Osteoblast (primary cell): Measurements from ENCODE around the gene CD164L2. TPM values are rescaled to one million over a fixed set of nuclear protein-coding genes. Genes with fewer than 3 reads are reported as not detected.

Experiments
- DNase-seq: peaks from one replicate; pipeline ENCODE4 v3.0.0; 2011; ENCODE audit warnings: low spot score, mixed read lengths; ENCODE audit not compliant: insufficient read length; ENCODE audit errors: missing footprints
- H2AFZ ChIP-seq: 2 replicates; pipeline ENCODE4 v1.6.0; 2011; ENCODE audit warnings: mild to moderate bottlenecking, low read length
- H3K27ac ChIP-seq: 2 replicates; pipeline ENCODE4 v1.5.1; 2011; ENCODE audit warnings: mild to moderate bottlenecking, low read depth, low read length, moderate library complexity
- H3K27me3 ChIP-seq: 2 replicates; pipeline ENCODE4 v1.6.0; 2012; ENCODE audit warnings: mild to moderate bottlenecking, control low read depth, inconsistent platforms, low read length, moderate library complexity; ENCODE audit not compliant: insufficient read depth
- H3K36me3 ChIP-seq: 2 replicates; pipeline ENCODE4 v1.5.1; 2011; ENCODE audit warnings: mild to moderate bottlenecking, low read length, control low read depth, moderate library complexity; ENCODE audit not compliant: insufficient read depth
- H3K4me1 ChIP-seq: 2 replicates; pipeline ENCODE4 v1.5.1; 2011; ENCODE audit warnings: mild to moderate bottlenecking, low read length, control low read depth, moderate library complexity; ENCODE audit not compliant: insufficient read depth
- H3K4me2 ChIP-seq: 2 replicates; pipeline ENCODE4 v1.6.0; 2011; ENCODE audit warnings: mild to moderate bottlenecking, low read length; ENCODE audit not compliant: insufficient read depth
- H3K4me3 ChIP-seq: fragments of 200-600 bp; sonication (generic); 3 replicates; pipeline ENCODE4 v1.5.1; 2012; ENCODE audit warnings: mild to moderate bottlenecking, low read length, inconsistent platforms; ENCODE audit not compliant: insufficient read depth
- H3K79me2 ChIP-seq: 2 replicates; pipeline ENCODE4 v1.6.0; 2012; ENCODE audit warnings: mild to moderate bottlenecking, low read length, control low read depth, inconsistent platforms; ENCODE audit not compliant: insufficient read depth
- H3K9me3 ChIP-seq: 2 replicates; pipeline ENCODE4 v1.5.1; 2011; ENCODE audit warnings: low read depth, low read length, control low read depth
- H4K20me1 ChIP-seq: 2 replicates; pipeline ENCODE4 v1.6.0; 2012; ENCODE audit warnings: mild to moderate bottlenecking, low read length, control low read depth; ENCODE audit not compliant: insufficient read depth
- CTCF ChIP-seq: IDR thresholded peaks from 2 replicates; pipeline ENCODE4 v1.5.1; 2011; ENCODE audit warnings: mild to moderate bottlenecking, low read depth, low read length, moderate library complexity; ENCODE audit errors: extremely low read depth
- total RNA-seq: library from RNA; depleted of rRNA; stranded (reverse); fragments of >200 nt; gene quantifications from 2 replicates; pipeline ENCODE4 v1.2.3, GENCODE V29; 2012

The CD164L2 gene
- total RNA-seq, 1 donor = not detected

GRCh38 chr1:27346991-27347624 is 36.0 kb downstream of the CD164L2 start:
- H3K4me2 ChIP-seq = no peak overlapping the region
- H3K27ac ChIP-seq = no peak overlapping the region
- no peak for TF ChIP-seq CTCF
- peaks cover 3% of the 10 kb centered on the region for H3K4me1 ChIP-seq
- peak; percentile 73 for DNase-seq
- H3K4me3 ChIP-seq = no peak overlapping the region
- H3K36me3 ChIP-seq = no peaks in the 10 kb centered on the region
- no peak overlapping the region for H2AFZ ChIP-seq
- H3K79me2 ChIP-seq = no peaks in the 10 kb centered on the region
- H3K27me3 ChIP-seq = no peaks in the 10 kb centered on the region
- H4K20me1 ChIP-seq = no peaks in the 10 kb centered on the region
- no peaks in the 10 kb centered on the region for H3K9me3 ChIP-seq

- H3K27ac ChIP-seq = no peak overlapping the region
- DNase-seq = no peak
- H3K4me3 ChIP-seq = no peak overlapping the region
- H4K20me1 ChIP-seq = no peaks in the 10 kb centered on the region
- H3K9me3 ChIP-seq = no peaks in the 10 kb centered on the region
- no peak overlapping the region for H2AFZ ChIP-seq
- H3K4me1 ChIP-seq = peaks cover 11% of the 10 kb centered on the region
- H3K79me2 ChIP-seq = no peaks in the 10 kb centered on the region
- no peak for TF ChIP-seq CTCF
- H3K27me3 ChIP-seq = no peaks in the 10 kb centered on the region
- no peaks in the 10 kb centered on the region for H3K36me3 ChIP-seq
- H3K4me2 ChIP-seq = no peak overlapping the region
Measured at GRCh38 chr1:27346357-27346756, 36.8 kb downstream of the CD164L2 start.

- Histone ChIP-seq H4K20me1 (no peaks in the 10 kb centered on the region), H2AFZ (no peak overlapping the region), H3K9me3 (no peaks in the 10 kb centered on the region), H3K36me3 (no peaks in the 10 kb centered on the region), H3K4me1 (peaks cover 16% of the 10 kb centered on the region), H3K4me3 (no peak overlapping the region), H3K27ac (no peak overlapping the region), H3K27me3 (no peaks in the 10 kb centered on the region), H3K4me2 (no peak overlapping the region), H3K79me2 (no peaks in the 10 kb centered on the region)
- TF ChIP-seq CTCF = no peak
- DNase-seq = no peak
Measured at GRCh38 chr1:27345272-27345671, 37.9 kb downstream of the CD164L2 start.

GRCh38 chr1:27343639-27344025 is 39.5 kb downstream of the CD164L2 start:
- no peaks in the 10 kb centered on the region for H3K27me3 ChIP-seq
- H3K4me1 ChIP-seq = peaks cover 14% of the 10 kb centered on the region
- no peak overlapping the region for H2AFZ ChIP-seq
- H3K9me3 ChIP-seq = no peaks in the 10 kb centered on the region
- H4K20me1 ChIP-seq = no peaks in the 10 kb centered on the region
- no peak for TF ChIP-seq CTCF
- H3K36me3 ChIP-seq = no peaks in the 10 kb centered on the region
- peak; percentile 73 for DNase-seq
- no peak overlapping the region for H3K4me3 ChIP-seq
- H3K27ac ChIP-seq = no peak overlapping the region
- H3K79me2 ChIP-seq = no peaks in the 10 kb centered on the region
- no peak overlapping the region for H3K4me2 ChIP-seq
